HCT116 (cell line): ENCODE measurements around the gene RHBDF2. TPM values are rescaled to one million over a fixed set of nuclear protein-coding genes. Genes with fewer than 3 reads are reported as not detected.

Experiments
- ATAC-seq: fragments of 200-7000 bp; cut with Tn5 transposase; 2 replicates; pipeline ENCODE4 v1.9.1; 2020; ENCODE audit warnings: mild to moderate bottlenecking, moderate library complexity
- BruUV-seq: library from RNA; stranded (reverse); fragments of 400-500 nt; replicated peaks from 2 replicates; lab custom pipeline; 2021; lab: Mats Ljungman, UMichigan
- CTCF ChIA-PET: fragments of 300-600 bp; sonication (Branson Sonifier 250); formaldehyde crosslinking; loops from one replicate; lab custom pipeline; 2021; ENCODE audit warnings: antibody characterized with exemption; lab: Charles Lee
- POLR2A ChIA-PET: fragments of 300-600, 350-600 bp; sonication (Branson Sonifier 250); formaldehyde crosslinking; loops from one replicate; lab custom pipeline; 2021; ENCODE audit warnings: antibody characterized with exemption; lab: Charles Lee
- RAD21 ChIA-PET, 2 experiments: fragments of 300-600 bp; sonication (Branson Sonifier 250); formaldehyde crosslinking; loops; one replicate each; lab custom pipeline; 2023; ENCODE audit warnings: low total read pairs in 2 of 2; ENCODE audit not compliant: uncharacterized antibody in 2 of 2, unreplicated experiment in 2 of 2, low non-redundant PET in 1 of 2; lab: Charles Lee
- DNase-seq: peaks from one replicate; pipeline ENCODE4 v3.0.0-alpha.2; 2010; ENCODE audit warnings: low read depth, low spot score
- H2AFZ ChIP-seq: fragments of 200-600 bp; shearing (Covaris generic), sonication (generic); 2 replicates; pipeline ENCODE4 v1.6.1; 2017; ENCODE audit warnings: low read depth, mixed run types, mixed read lengths, antibody characterized with exemption, low read length; ENCODE audit not compliant: poor library complexity, severe bottlenecking
- H3K27ac ChIP-seq: 2 replicates; pipeline ENCODE4 v1.5.1; 2012; ENCODE audit warnings: low read depth, low read length
- H3K27me3 ChIP-seq: fragments of 200-600 bp; sonication (generic); 2 replicates; pipeline ENCODE4 v1.6.1; 2016; ENCODE audit warnings: mixed run types, low read length, mixed read lengths; ENCODE audit not compliant: insufficient read depth
- H3K36me3 ChIP-seq, 2 experiments: fragments of 200-500 bp in 1 of 2; fragments of 200-600 bp in 1 of 2; sonication (Bioruptor generic) in 1 of 2; sonication (generic) in 1 of 2; 2 replicates each; pipeline versions ENCODE4 v1.5.1 to v1.6.1; 2014 to 2016; ENCODE audit warnings: low read length in 2 of 2, inconsistent platforms in 1 of 2, mixed read lengths in 1 of 2, mixed run types in 1 of 2; ENCODE audit not compliant: insufficient read depth in 2 of 2, control insufficient read depth in 1 of 2
- H3K4me1 ChIP-seq, 2 experiments: fragments of 200-600 bp in 1 of 2; sonication (generic) in 1 of 2; 2 replicates each; pipeline versions ENCODE4 v1.5.1 to v1.6.1; 2012 to 2017; ENCODE audit warnings: low read length in 2 of 2, inconsistent platforms in 1 of 2, mild to moderate bottlenecking in 1 of 2, mixed read lengths in 1 of 2, mixed run types in 1 of 2, moderate library complexity in 1 of 2; ENCODE audit not compliant: insufficient read depth in 2 of 2, control insufficient read depth in 1 of 2
- H3K4me2 ChIP-seq: fragments of 200-600 bp; sonication (generic); 2 replicates; pipeline ENCODE4 v1.6.1; 2017; ENCODE audit warnings: mixed run types, low read length, mixed read lengths
- H3K4me3 ChIP-seq, 2 experiments: fragments of 200-600 bp in 1 of 2; sonication (generic) in 1 of 2; replicated peaks in 1 of 2; 2 replicates each; pipeline ENCODE4 v1.5.1; 2011 to 2016; ENCODE audit warnings: low read length in 2 of 2, control low read depth in 1 of 2, low read depth in 1 of 2, mild to moderate bottlenecking in 1 of 2, mixed read lengths in 1 of 2, mixed run types in 1 of 2
- H3K79me2 ChIP-seq: fragments of 200-600 bp; sonication (generic); 2 replicates; pipeline ENCODE4 v1.6.1; 2017; ENCODE audit warnings: mild to moderate bottlenecking, mixed run types, low read length, moderate library complexity, mixed read lengths; ENCODE audit not compliant: insufficient read depth
- H3K9ac ChIP-seq: fragments of 200-600 bp; sonication (generic); 2 replicates; pipeline ENCODE4 v1.6.1; 2016; ENCODE audit warnings: low read length, mixed read lengths
- H3K9me2 ChIP-seq: fragments of 200-600 bp; sonication (generic), shearing (Covaris generic); 2 replicates; pipeline ENCODE4 v1.6.1; 2017; ENCODE audit warnings: mixed run types, mild to moderate bottlenecking, moderate library complexity; ENCODE audit not compliant: insufficient read depth
- H3K9me3 ChIP-seq, 2 experiments: fragments of 200-500 bp in 1 of 2; fragments of 200-600 bp in 1 of 2; sonication (Bioruptor generic) in 1 of 2; sonication (generic) in 1 of 2; 2 replicates each; pipeline ENCODE4 v1.6.1; 2014 to 2017; ENCODE audit warnings: low read length in 2 of 2, mixed read lengths in 2 of 2, inconsistent platforms in 1 of 2, low read depth in 1 of 2, mild to moderate bottlenecking in 1 of 2, mixed run types in 1 of 2, moderate library complexity in 1 of 2; ENCODE audit not compliant: control insufficient read depth in 1 of 2, insufficient read depth in 1 of 2
- H4K20me1 ChIP-seq: fragments of 200-600 bp; sonication (generic), shearing (Covaris generic); 2 replicates; pipeline ENCODE4 v1.6.1; 2017; ENCODE audit warnings: mixed run types, mild to moderate bottlenecking, moderate library complexity; ENCODE audit not compliant: insufficient read depth
- CEBPB ChIP-seq: IDR thresholded peaks from 2 replicates; pipeline ENCODE4 v1.6.1; 2012; ENCODE audit warnings: low read depth
- EGR1 ChIP-seq: IDR thresholded peaks from 2 replicates; pipeline ENCODE4 v1.6.1; 2012; ENCODE audit warnings: low read depth
- FOSL1 ChIP-seq: IDR thresholded peaks from 2 replicates; pipeline ENCODE4 v1.6.1; 2012; ENCODE audit warnings: low read depth
- JUND ChIP-seq: IDR thresholded peaks from 2 replicates; pipeline ENCODE4 v1.6.1; 2012
- POLR2A ChIP-seq: IDR thresholded peaks from 2 replicates; pipeline ENCODE4 v1.7.0; 2011; ENCODE audit warnings: borderline replicate concordance; ENCODE audit not compliant: insufficient read depth, insufficient read length; ENCODE audit errors: extremely low read depth
- POLR2AphosphoS5 ChIP-seq: IDR thresholded peaks from 2 replicates; pipeline ENCODE4 v1.6.1; 2011; ENCODE audit warnings: mild to moderate bottlenecking, low read depth, low read length, moderate library complexity
- RAD21 ChIP-seq: IDR thresholded peaks from 2 replicates; pipeline ENCODE4 v1.6.1; 2012; ENCODE audit warnings: low read depth, mild to moderate bottlenecking
- SIN3A ChIP-seq: IDR thresholded peaks from 2 replicates; pipeline ENCODE4 v1.6.1; 2012; ENCODE audit warnings: low read depth
- SRF ChIP-seq: IDR thresholded peaks from 2 replicates; pipeline ENCODE4 v1.6.1; 2012; ENCODE audit warnings: low read depth
- TCF7L2 ChIP-seq: IDR thresholded peaks from 2 replicates; pipeline ENCODE4 v1.7.0; 2011; ENCODE audit warnings: borderline replicate concordance, inconsistent platforms; ENCODE audit not compliant: insufficient read depth, insufficient read length; ENCODE audit errors: extremely low read depth
- YY1 ChIP-seq: IDR thresholded peaks from 2 replicates; pipeline ENCODE4 v1.6.1; 2011; ENCODE audit warnings: low read length, low read depth, moderate library complexity, mild to moderate bottlenecking; ENCODE audit not compliant: insufficient replicate concordance; ENCODE audit errors: extremely low read depth
- ZNF274 ChIP-seq: fragments of 200-500 bp; sonication (Bioruptor generic); IDR thresholded peaks from 2 replicates; pipeline ENCODE4 v1.6.1; 2014; ENCODE audit warnings: mild to moderate bottlenecking, low read depth, low read length, inconsistent platforms
- intact Hi-C: fragments of 100-400 bp; cut with micrococcal nuclease; formaldehyde crosslinking; loops from 2 replicates; pipeline ENCODE4 v1.10.0; 2022
- total RNA-seq: library from RNA; stranded (reverse); gene quantifications from one replicate; pipeline ENCODE4 v1.2.1, GENCODE V29; 2021; ENCODE audit not compliant: unreplicated experiment
- TF ChIP-seq, protein P1 (sequence below): IDR thresholded peaks from 2 replicates; pipeline ENCODE4 v1.6.1; 2011; ENCODE audit warnings: mild to moderate bottlenecking, low read length, moderate library complexity; ENCODE audit not compliant: insufficient replicate concordance; ENCODE audit errors: extremely low read depth
- TF ChIP-seq, protein P2 (sequence below): IDR thresholded peaks from 2 replicates; pipeline ENCODE4 v1.6.1; 2012
- TF ChIP-seq, protein P3 (sequence below): IDR thresholded peaks from 2 replicates; pipeline ENCODE4 v1.6.1; 2012; ENCODE audit warnings: low read depth
- TF ChIP-seq, protein P4 (sequence below): IDR thresholded peaks from 2 replicates; pipeline ENCODE4 v1.6.1; 2012
- TF ChIP-seq, protein P5 (sequence below), 3 experiments: fragments of 200-600 bp in 1 of 3; sonication (generic) in 1 of 3; IDR thresholded peaks in 2 of 3; conservative IDR thresholded peaks in 1 of 3; 2 replicates each; pipeline ENCODE4 v1.5.1; 2012 to 2017; ENCODE audit warnings: low read depth in 2 of 3, low read length in 2 of 3, antibody characterized with exemption in 1 of 3, borderline replicate concordance in 1 of 3, control low read depth in 1 of 3, mild to moderate bottlenecking in 1 of 3, mixed read lengths in 1 of 3, mixed run types in 1 of 3, moderate library complexity in 1 of 3; ENCODE audit not compliant: insufficient read depth in 1 of 3

Gene RHBDF2
- total RNA-seq, 1 experiment from 2014 or later, result 61.1 TPM

DNA sequence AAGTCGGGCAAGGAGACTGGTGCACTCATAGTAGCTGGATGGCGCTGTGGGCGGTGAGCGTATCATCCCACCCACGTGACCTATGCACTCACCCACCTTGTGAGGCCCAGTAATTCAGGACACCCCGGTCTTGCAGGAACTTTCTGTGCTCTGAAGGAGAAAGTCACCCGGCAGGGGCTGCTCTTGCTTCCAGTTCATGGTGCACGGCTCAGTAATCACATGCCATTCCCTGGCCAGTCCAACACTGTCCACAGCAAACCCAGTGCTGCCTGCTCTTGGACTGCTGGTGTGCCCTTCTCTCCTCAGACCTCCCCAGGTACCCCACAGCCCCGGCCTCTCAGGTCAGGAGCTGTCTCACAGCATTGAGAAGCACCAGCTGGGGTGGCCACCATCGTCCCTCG is 16.4 kb upstream of the RHBDF2 start:
- intact Hi-C loops, result no loop called here
- H3K4me2 ChIP-seq, result no peak overlapping the region
- TF ChIP-seq YY1, result no peak
- TF ChIP-seq SIN3A, result no peak
- TF ChIP-seq FOSL1, result no peak
- no peak for TF ChIP-seq JUND
- TF ChIP-seq POLR2AphosphoS5, result no peak
- no peak for TF ChIP-seq RAD21
- TF ChIP-seq ZNF274, result no peak
- TF ChIP-seq, protein P1, sequence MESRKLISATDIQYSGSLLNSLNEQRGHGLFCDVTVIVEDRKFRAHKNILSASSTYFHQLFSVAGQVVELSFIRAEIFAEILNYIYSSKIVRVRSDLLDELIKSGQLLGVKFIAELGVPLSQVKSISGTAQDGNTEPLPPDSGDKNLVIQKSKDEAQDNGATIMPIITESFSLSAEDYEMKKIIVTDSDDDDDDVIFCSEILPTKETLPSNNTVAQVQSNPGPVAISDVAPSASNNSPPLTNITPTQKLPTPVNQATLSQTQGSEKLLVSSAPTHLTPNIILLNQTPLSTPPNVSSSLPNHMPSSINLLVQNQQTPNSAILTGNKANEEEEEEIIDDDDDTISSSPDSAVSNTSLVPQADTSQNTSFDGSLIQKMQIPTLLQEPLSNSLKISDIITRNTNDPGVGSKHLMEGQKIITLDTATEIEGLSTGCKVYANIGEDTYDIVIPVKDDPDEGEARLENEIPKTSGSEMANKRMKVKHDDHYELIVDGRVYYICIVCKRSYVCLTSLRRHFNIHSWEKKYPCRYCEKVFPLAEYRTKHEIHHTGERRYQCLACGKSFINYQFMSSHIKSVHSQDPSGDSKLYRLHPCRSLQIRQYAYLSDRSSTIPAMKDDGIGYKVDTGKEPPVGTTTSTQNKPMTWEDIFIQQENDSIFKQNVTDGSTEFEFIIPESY, result no peak
- TF ChIP-seq CEBPB, result no peak
- no peak for TF ChIP-seq POLR2A
- TF ChIP-seq TCF7L2, result no peak
- TF ChIP-seq, protein P2, sequence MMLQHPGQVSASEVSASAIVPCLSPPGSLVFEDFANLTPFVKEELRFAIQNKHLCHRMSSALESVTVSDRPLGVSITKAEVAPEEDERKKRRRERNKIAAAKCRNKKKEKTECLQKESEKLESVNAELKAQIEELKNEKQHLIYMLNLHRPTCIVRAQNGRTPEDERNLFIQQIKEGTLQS, result no peak
- TF ChIP-seq, protein P3, sequence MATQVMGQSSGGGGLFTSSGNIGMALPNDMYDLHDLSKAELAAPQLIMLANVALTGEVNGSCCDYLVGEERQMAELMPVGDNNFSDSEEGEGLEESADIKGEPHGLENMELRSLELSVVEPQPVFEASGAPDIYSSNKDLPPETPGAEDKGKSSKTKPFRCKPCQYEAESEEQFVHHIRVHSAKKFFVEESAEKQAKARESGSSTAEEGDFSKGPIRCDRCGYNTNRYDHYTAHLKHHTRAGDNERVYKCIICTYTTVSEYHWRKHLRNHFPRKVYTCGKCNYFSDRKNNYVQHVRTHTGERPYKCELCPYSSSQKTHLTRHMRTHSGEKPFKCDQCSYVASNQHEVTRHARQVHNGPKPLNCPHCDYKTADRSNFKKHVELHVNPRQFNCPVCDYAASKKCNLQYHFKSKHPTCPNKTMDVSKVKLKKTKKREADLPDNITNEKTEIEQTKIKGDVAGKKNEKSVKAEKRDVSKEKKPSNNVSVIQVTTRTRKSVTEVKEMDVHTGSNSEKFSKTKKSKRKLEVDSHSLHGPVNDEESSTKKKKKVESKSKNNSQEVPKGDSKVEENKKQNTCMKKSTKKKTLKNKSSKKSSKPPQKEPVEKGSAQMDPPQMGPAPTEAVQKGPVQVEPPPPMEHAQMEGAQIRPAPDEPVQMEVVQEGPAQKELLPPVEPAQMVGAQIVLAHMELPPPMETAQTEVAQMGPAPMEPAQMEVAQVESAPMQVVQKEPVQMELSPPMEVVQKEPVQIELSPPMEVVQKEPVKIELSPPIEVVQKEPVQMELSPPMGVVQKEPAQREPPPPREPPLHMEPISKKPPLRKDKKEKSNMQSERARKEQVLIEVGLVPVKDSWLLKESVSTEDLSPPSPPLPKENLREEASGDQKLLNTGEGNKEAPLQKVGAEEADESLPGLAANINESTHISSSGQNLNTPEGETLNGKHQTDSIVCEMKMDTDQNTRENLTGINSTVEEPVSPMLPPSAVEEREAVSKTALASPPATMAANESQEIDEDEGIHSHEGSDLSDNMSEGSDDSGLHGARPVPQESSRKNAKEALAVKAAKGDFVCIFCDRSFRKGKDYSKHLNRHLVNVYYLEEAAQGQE, result no peak
- TF ChIP-seq, protein P4, sequence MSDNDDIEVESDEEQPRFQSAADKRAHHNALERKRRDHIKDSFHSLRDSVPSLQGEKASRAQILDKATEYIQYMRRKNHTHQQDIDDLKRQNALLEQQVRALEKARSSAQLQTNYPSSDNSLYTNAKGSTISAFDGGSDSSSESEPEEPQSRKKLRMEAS, result no peak
- no peak for TF ChIP-seq EGR1
- TF ChIP-seq, protein P5, sequence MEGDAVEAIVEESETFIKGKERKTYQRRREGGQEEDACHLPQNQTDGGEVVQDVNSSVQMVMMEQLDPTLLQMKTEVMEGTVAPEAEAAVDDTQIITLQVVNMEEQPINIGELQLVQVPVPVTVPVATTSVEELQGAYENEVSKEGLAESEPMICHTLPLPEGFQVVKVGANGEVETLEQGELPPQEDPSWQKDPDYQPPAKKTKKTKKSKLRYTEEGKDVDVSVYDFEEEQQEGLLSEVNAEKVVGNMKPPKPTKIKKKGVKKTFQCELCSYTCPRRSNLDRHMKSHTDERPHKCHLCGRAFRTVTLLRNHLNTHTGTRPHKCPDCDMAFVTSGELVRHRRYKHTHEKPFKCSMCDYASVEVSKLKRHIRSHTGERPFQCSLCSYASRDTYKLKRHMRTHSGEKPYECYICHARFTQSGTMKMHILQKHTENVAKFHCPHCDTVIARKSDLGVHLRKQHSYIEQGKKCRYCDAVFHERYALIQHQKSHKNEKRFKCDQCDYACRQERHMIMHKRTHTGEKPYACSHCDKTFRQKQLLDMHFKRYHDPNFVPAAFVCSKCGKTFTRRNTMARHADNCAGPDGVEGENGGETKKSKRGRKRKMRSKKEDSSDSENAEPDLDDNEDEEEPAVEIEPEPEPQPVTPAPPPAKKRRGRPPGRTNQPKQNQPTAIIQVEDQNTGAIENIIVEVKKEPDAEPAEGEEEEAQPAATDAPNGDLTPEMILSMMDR (IDR thresholded peaks at IDR 0.05 in 2 of 3, conservative IDR thresholded peaks at IDR 0.05 in 1 of 3; ENCODE audit: borderline replicate concordance in 1 of 3, insufficient read depth in 1 of 3, low read depth in 2 of 3, low read length in 2 of 3), result no peak
- no peak for TF ChIP-seq SRF
- CTCF ChIA-PET, result no interaction called here
- no peak for DNase-seq
- no peaks in the 10 kb centered on the region for H3K9me3 ChIP-seq
- H3K79me2 ChIP-seq, result no peaks in the 10 kb centered on the region
- H3K9me2 ChIP-seq, result no peaks in the 10 kb centered on the region
- ATAC-seq, result no peak
- H3K4me3 ChIP-seq, result no peak overlapping the region
- POLR2A ChIA-PET, result no interaction called here
- no TSS peak for BruUV-seq
- H3K36me3 ChIP-seq, result no peaks in the 10 kb centered on the region
- no peaks in the 10 kb centered on the region for H4K20me1 ChIP-seq
- no peak overlapping the region for H3K9ac ChIP-seq
- RAD21 ChIA-PET, result no interaction called here
- no peaks in the 10 kb centered on the region for H3K27me3 ChIP-seq
- peaks cover 0 to under 1% of the 10 kb centered on the region in 2 experiments; a peak in 1 of 4 replicates for H3K4me1 ChIP-seq
- no peak overlapping the region; the same call in 1 of the 2 replicates for H3K27ac ChIP-seq
- H2AFZ ChIP-seq, result no peak overlapping the region
